Transverse colon (tissue), 3 donors: ENCODE measurements around the gene CHRNA9.

ENCODE experiments used
- CTCF ChIP-seq, 5 experiments: fragments of 200-600 bp in 3 of 5; fragments of 450-650 bp in 2 of 5; sonication (generic) in 3 of 5; IDR thresholded peaks; 1 replicate in 2 of 5; 2 replicates in 3 of 5; pipeline ENCODE4 v1.5.1; 2016 to 2017; ENCODE audit warnings: antibody characterized with exemption in 5 of 5, inconsistent platforms in 3 of 5, mild to moderate bottlenecking in 2 of 5, moderate library complexity in 1 of 5
- EP300 ChIP-seq: sonication (generic); formaldehyde crosslinking; IDR thresholded peaks from one replicate; pipeline ENCODE4 v1.6.1; 2017; ENCODE audit warnings: antibody characterized with exemption, low read depth
- POLR2A ChIP-seq: fragments of 450-650 bp; IDR thresholded peaks from one replicate; pipeline ENCODE4 v1.6.1; 2016; ENCODE audit warnings: antibody characterized with exemption, mild to moderate bottlenecking, moderate library complexity

GRCh38 chr4:40301603-40302002, 33.5 kb upstream of the CHRNA9 start:
- TF ChIP-seq CTCF (IDR thresholded peaks at IDR 0.05) (no peak), EP300 (no peak), POLR2A (no peak)
